GM06990 (cell line): Measurements from ENCODE around the gene TRIM25.

Experiments used
- DNase-seq: peaks from one replicate; pipeline ENCODE4 v3.0.0-alpha.2; 2011; ENCODE audit not compliant: insufficient read length; ENCODE audit errors: extremely low read depth
- H3K27me3 ChIP-seq: replicated peaks from 2 replicates; pipeline ENCODE4 v1.6.0; 2011; ENCODE audit warnings: low read length; ENCODE audit not compliant: control insufficient read depth, insufficient read depth
- H3K36me3 ChIP-seq: 2 replicates; pipeline ENCODE4 v1.5.1; 2011; ENCODE audit warnings: low read length; ENCODE audit not compliant: control insufficient read depth, insufficient read depth
- H3K4me3 ChIP-seq: replicated peaks from 2 replicates; pipeline ENCODE4 v1.5.1; 2011; ENCODE audit warnings: low read depth, mild to moderate bottlenecking, control low read depth, low read length
- TF ChIP-seq, protein P1 (sequence below): IDR thresholded peaks from 2 replicates; pipeline ENCODE4 v1.5.1; 2011; ENCODE audit warnings: low read length, control low read depth, mild to moderate bottlenecking, inconsistent platforms; ENCODE audit not compliant: insufficient read depth, poor library complexity, severe bottlenecking

The TRIM25 gene

GRCh38 chr17:56866496-56866895 lies 47.4 kb downstream of the TRIM25 start:
- H3K36me3 ChIP-seq, result peaks cover 5% of the 10 kb centered on the region
- H3K27me3 ChIP-seq, result no peaks in the 10 kb centered on the region
- TF ChIP-seq, protein P1, sequence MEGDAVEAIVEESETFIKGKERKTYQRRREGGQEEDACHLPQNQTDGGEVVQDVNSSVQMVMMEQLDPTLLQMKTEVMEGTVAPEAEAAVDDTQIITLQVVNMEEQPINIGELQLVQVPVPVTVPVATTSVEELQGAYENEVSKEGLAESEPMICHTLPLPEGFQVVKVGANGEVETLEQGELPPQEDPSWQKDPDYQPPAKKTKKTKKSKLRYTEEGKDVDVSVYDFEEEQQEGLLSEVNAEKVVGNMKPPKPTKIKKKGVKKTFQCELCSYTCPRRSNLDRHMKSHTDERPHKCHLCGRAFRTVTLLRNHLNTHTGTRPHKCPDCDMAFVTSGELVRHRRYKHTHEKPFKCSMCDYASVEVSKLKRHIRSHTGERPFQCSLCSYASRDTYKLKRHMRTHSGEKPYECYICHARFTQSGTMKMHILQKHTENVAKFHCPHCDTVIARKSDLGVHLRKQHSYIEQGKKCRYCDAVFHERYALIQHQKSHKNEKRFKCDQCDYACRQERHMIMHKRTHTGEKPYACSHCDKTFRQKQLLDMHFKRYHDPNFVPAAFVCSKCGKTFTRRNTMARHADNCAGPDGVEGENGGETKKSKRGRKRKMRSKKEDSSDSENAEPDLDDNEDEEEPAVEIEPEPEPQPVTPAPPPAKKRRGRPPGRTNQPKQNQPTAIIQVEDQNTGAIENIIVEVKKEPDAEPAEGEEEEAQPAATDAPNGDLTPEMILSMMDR, result no peak
- DNase-seq, result no peak
- no peak overlapping the region for H3K4me3 ChIP-seq

DNA sequence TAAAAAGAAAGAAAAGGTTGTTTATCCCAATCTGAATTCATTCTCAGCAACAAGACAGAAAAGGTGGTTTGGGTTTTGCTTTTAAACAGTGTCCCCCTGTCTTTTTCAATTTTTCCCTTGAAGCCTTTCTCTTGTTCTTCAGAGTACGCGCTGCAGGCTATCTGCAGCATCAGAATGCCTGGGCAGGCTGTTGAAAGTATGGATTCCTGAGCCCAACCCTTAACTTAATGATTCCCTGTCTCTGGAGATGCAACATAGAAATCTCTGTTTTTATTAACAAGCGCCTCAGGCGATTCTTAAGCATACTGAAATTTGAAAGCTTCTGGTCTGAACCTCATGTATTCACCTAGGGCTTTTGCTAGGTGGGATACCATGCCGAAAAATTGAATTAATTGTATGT lies 47.8 kb downstream of the TRIM25 start:
- Histone ChIP-seq H3K36me3 (peaks cover 5% of the 10 kb centered on the region), H3K4me3 (no peak overlapping the region), H3K27me3 (no peaks in the 10 kb centered on the region)
- TF ChIP-seq, protein P1, result no peak
- no peak for DNase-seq

GRCh38 chr17:56863974-56864373 lies 49.9 kb downstream of the TRIM25 start:
- no peak overlapping the region for H3K4me3 ChIP-seq
- H3K36me3 ChIP-seq, result peaks cover 8% of the 10 kb centered on the region
- no peak for DNase-seq
- TF ChIP-seq, protein P1, result no peak
- no peaks in the 10 kb centered on the region for H3K27me3 ChIP-seq

- H3K4me3 ChIP-seq, result no peak overlapping the region
- TF ChIP-seq, protein P1, result no peak
- H3K36me3 ChIP-seq, result peaks cover 10% of the 10 kb centered on the region
- no peaks in the 10 kb centered on the region for H3K27me3 ChIP-seq
- DNase-seq, result no peak
Measured at GRCh38 chr17:56861899-56862298, 52.0 kb downstream of the TRIM25 start.

- peaks cover 3% of the 10 kb centered on the region for H3K36me3 ChIP-seq
- no peaks in the 10 kb centered on the region for H3K27me3 ChIP-seq
- TF ChIP-seq, protein P1, result no peak
- no peak for DNase-seq
- no peak overlapping the region for H3K4me3 ChIP-seq
Measured at GRCh38 chr17:56851008-56851407, 62.8 kb downstream of the TRIM25 start.

DNA sequence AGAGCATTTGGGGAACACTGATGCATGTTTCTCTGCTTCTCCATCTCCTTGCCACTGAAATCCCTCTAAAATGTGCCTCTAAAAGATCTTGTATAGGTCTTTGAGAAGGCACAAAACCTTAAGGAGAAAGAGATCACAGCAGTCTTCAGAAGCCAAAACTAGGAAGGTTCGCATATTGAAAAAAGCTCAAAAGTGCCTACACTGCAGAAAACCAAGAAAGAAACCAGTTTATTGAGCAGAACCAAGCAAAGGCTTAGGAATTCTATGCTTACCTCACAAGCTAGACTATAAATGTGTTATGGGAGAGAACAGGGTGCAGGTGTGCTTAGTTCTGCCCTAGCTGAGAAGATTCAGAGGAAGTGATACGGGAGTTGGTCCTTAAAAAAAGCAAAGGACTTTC lies 63.3 kb downstream of the TRIM25 start:
- peaks cover 3% of the 10 kb centered on the region for H3K36me3 ChIP-seq
- no peak for DNase-seq
- no peak overlapping the region for H3K4me3 ChIP-seq
- no peaks in the 10 kb centered on the region for H3K27me3 ChIP-seq
- TF ChIP-seq, protein P1, result no peak
